ENCODE measurements around the gene NME7. TPM values are rescaled to one million over a fixed set of nuclear protein-coding genes. Genes with fewer than 3 reads are reported as not detected.

The NME7 gene
- total and polyA plus RNA-seq, 4 donors, result 7.8 to 26.5 (median 9.4) TPM

DNA sequence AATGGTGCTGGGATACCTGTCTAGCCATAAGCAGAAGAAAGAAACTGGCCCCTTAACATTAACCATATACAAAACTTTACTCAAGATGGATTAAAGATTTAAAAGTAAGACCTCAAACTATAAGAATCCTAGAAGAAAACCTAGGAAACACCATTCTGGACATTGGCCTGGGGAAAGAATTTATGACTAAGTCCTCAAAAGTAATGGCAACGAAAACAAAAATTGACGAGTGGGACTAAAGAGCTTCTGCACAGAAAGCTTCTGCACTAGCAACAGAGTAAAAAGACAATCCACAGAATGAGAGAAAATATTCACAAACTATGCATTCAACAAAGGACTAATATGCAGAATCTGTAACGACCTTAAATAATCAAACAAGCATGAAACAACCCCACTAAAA is 66.7 kb downstream of the NME7 start:
- 56% methylated on average over 3 of the region's 3 CpGs for WGBS
- Histone ChIP-seq H3K9ac (ENCODE audit: low read depth in 1 of 2, low read length in 2 of 2) (no peak overlapping the region), H3K36me3 (ENCODE audit: control insufficient read depth in 4 of 4, insufficient read depth in 3 of 4, low read depth in 1 of 4, low read length in 3 of 4) (peaks cover 0 to 3% (median 0%) of the 10 kb centered on the region in 4 donors), H3K4me3 (ENCODE audit: low read depth in 1 of 3, low read length in 3 of 3) (no peak overlapping the region), H3K27me3 (ENCODE audit: control insufficient read depth in 4 of 4, insufficient read depth in 4 of 4, low read length in 3 of 4) (no peaks in the 10 kb centered on the region), H3K27ac (ENCODE audit: low read depth in 1 of 2, low read length in 2 of 2) (no peak overlapping the region), H3K4me1 (ENCODE audit: control insufficient read depth in 4 of 4, insufficient read depth in 4 of 4, low read length in 3 of 4) (no peaks in the 10 kb centered on the region), H3K9me3 (ENCODE audit: control insufficient read depth in 4 of 4, low read length in 3 of 4) (no peaks in the 10 kb centered on the region)
- TF ChIP-seq, protein P1, sequence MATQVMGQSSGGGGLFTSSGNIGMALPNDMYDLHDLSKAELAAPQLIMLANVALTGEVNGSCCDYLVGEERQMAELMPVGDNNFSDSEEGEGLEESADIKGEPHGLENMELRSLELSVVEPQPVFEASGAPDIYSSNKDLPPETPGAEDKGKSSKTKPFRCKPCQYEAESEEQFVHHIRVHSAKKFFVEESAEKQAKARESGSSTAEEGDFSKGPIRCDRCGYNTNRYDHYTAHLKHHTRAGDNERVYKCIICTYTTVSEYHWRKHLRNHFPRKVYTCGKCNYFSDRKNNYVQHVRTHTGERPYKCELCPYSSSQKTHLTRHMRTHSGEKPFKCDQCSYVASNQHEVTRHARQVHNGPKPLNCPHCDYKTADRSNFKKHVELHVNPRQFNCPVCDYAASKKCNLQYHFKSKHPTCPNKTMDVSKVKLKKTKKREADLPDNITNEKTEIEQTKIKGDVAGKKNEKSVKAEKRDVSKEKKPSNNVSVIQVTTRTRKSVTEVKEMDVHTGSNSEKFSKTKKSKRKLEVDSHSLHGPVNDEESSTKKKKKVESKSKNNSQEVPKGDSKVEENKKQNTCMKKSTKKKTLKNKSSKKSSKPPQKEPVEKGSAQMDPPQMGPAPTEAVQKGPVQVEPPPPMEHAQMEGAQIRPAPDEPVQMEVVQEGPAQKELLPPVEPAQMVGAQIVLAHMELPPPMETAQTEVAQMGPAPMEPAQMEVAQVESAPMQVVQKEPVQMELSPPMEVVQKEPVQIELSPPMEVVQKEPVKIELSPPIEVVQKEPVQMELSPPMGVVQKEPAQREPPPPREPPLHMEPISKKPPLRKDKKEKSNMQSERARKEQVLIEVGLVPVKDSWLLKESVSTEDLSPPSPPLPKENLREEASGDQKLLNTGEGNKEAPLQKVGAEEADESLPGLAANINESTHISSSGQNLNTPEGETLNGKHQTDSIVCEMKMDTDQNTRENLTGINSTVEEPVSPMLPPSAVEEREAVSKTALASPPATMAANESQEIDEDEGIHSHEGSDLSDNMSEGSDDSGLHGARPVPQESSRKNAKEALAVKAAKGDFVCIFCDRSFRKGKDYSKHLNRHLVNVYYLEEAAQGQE (IDR thresholded peaks at IDR 0.05), result no peak
- TF ChIP-seq JUND (IDR thresholded peaks at IDR 0.05) (no peak), EGR1 (IDR thresholded peaks at IDR 0.05; ENCODE audit: low read depth in 2 of 2) (no peak), HNF4G (IDR thresholded peaks at IDR 0.05) (no peak), SP1 (IDR thresholded peaks at IDR 0.05) (no peak), HNF4A (conservative IDR thresholded peaks at IDR 0.05) (no peak), TAF1 (conservative IDR thresholded peaks at IDR 0.05) (no peak), RAD21 (IDR thresholded peaks at IDR 0.05) (no peak), GABPA (IDR thresholded peaks at IDR 0.05 in 1 of 2, conservative IDR thresholded peaks at IDR 0.05 in 1 of 2) (no peak), FOXA1 (IDR thresholded peaks at IDR 0.05) (no peak), YY1 (IDR thresholded peaks at IDR 0.05) (no peak), NR2F2 (IDR thresholded peaks at IDR 0.05) (no peak)
- TF ChIP-seq, protein P2, sequence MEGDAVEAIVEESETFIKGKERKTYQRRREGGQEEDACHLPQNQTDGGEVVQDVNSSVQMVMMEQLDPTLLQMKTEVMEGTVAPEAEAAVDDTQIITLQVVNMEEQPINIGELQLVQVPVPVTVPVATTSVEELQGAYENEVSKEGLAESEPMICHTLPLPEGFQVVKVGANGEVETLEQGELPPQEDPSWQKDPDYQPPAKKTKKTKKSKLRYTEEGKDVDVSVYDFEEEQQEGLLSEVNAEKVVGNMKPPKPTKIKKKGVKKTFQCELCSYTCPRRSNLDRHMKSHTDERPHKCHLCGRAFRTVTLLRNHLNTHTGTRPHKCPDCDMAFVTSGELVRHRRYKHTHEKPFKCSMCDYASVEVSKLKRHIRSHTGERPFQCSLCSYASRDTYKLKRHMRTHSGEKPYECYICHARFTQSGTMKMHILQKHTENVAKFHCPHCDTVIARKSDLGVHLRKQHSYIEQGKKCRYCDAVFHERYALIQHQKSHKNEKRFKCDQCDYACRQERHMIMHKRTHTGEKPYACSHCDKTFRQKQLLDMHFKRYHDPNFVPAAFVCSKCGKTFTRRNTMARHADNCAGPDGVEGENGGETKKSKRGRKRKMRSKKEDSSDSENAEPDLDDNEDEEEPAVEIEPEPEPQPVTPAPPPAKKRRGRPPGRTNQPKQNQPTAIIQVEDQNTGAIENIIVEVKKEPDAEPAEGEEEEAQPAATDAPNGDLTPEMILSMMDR (IDR thresholded peaks at IDR 0.05; ENCODE audit: low read depth, low read length, missing input control), result no peak
- TF ChIP-seq, protein P3, sequence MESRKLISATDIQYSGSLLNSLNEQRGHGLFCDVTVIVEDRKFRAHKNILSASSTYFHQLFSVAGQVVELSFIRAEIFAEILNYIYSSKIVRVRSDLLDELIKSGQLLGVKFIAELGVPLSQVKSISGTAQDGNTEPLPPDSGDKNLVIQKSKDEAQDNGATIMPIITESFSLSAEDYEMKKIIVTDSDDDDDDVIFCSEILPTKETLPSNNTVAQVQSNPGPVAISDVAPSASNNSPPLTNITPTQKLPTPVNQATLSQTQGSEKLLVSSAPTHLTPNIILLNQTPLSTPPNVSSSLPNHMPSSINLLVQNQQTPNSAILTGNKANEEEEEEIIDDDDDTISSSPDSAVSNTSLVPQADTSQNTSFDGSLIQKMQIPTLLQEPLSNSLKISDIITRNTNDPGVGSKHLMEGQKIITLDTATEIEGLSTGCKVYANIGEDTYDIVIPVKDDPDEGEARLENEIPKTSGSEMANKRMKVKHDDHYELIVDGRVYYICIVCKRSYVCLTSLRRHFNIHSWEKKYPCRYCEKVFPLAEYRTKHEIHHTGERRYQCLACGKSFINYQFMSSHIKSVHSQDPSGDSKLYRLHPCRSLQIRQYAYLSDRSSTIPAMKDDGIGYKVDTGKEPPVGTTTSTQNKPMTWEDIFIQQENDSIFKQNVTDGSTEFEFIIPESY (IDR thresholded peaks at IDR 0.05), result no peak
- TF ChIP-seq, protein P4, sequence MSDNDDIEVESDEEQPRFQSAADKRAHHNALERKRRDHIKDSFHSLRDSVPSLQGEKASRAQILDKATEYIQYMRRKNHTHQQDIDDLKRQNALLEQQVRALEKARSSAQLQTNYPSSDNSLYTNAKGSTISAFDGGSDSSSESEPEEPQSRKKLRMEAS (IDR thresholded peaks at IDR 0.05), result no peak
- DNase-seq (ENCODE audit: low spot score), result no peak

GRCh38 chr1:169298441-169298840 is 69.2 kb downstream of the NME7 start:
- Histone ChIP-seq H3K9ac (ENCODE audit: low read depth in 1 of 2, low read length in 2 of 2) (no peak overlapping the region), H3K27me3 (ENCODE audit: control insufficient read depth in 4 of 4, insufficient read depth in 4 of 4, low read length in 3 of 4) (no peaks in the 10 kb centered on the region), H3K4me1 (ENCODE audit: control insufficient read depth in 4 of 4, insufficient read depth in 4 of 4, low read length in 3 of 4) (no peaks in the 10 kb centered on the region), H3K4me3 (ENCODE audit: low read depth in 1 of 3, low read length in 3 of 3) (no peak overlapping the region), H3K27ac (ENCODE audit: low read depth in 1 of 2, low read length in 2 of 2) (no peak overlapping the region), H3K36me3 (ENCODE audit: control insufficient read depth in 4 of 4, insufficient read depth in 3 of 4, low read depth in 1 of 4, low read length in 3 of 4) (no peaks in the 10 kb centered on the region), H3K9me3 (ENCODE audit: control insufficient read depth in 4 of 4, low read length in 3 of 4) (no peaks in the 10 kb centered on the region)
- DNase-seq (ENCODE audit: low spot score), result no peak
- 97% methylated on average over 4 of the region's 4 CpGs for WGBS
- no peak for TF ChIP-seq HNF4G (IDR thresholded peaks at IDR 0.05)
- TF ChIP-seq, protein P2 (IDR thresholded peaks at IDR 0.05; ENCODE audit: low read depth, low read length, missing input control), result no peak
- no peak for TF ChIP-seq TAF1 (conservative IDR thresholded peaks at IDR 0.05)
- TF ChIP-seq ATF3 (IDR thresholded peaks at IDR 0.05), result no peak
- TF ChIP-seq, protein P4 (IDR thresholded peaks at IDR 0.05), result no peak
- no peak for TF ChIP-seq RAD21 (IDR thresholded peaks at IDR 0.05)
- TF ChIP-seq, protein P1 (IDR thresholded peaks at IDR 0.05), result no peak

All from liver (tissue), 9 donors.